Breast epithelium (tissue), 4 donors: ENCODE results near the gene ANKRD44. TPM values are rescaled to one million over a fixed set of nuclear protein-coding genes. Genes with fewer than 3 reads are reported as not detected.

Experiments
- DNase-seq, 2 donors: peaks; one replicate each; pipeline ENCODE4 v3.0.0-alpha.2; 2019; ENCODE audit warnings: low spot score in 2 of 2
- H3K27ac ChIP-seq, 2 donors: fragments of 200-600 bp; sonication (generic) in 1 of 2; one replicate each; pipeline ENCODE4 v1.5.1; 2016 to 2019; ENCODE audit warnings: mild to moderate bottlenecking in 1 of 2
- H3K27me3 ChIP-seq, 2 donors: fragments of 200-600 bp; sonication (generic) in 1 of 2; one replicate each; pipeline versions ENCODE4 v1.5.1 to v1.6.0; 2017 to 2019; ENCODE audit warnings: control low read depth in 1 of 2, mild to moderate bottlenecking in 1 of 2
- H3K36me3 ChIP-seq: fragments of 200-600 bp; one replicate; pipeline ENCODE4 v1.5.1; 2019
- H3K4me1 ChIP-seq, 2 donors: fragments of 200-600 bp; sonication (generic); one replicate each; pipeline ENCODE4 v1.5.1; 2016 to 2019; ENCODE audit warnings: control low read depth in 1 of 2
- H3K4me3 ChIP-seq, 3 donors: fragments of 200-600 bp; sonication (generic); 1 replicate in 2 of 3; 2 replicates in 1 of 3; pipeline ENCODE4 v1.5.1; 2016 to 2019; ENCODE audit warnings: mild to moderate bottlenecking in 3 of 3, moderate library complexity in 2 of 3
- H3K9me3 ChIP-seq, 2 donors: fragments of 200-600 bp; sonication (generic) in 1 of 2; one replicate each; pipeline ENCODE4 v1.5.1; 2016 to 2019; ENCODE audit warnings: control low read depth in 1 of 2
- CTCF ChIP-seq, 3 donors: fragments of 450-650 bp; IDR thresholded peaks; one replicate each; pipeline ENCODE4 v1.5.1; 2016 to 2017; ENCODE audit warnings: antibody characterized with exemption in 3 of 3, mild to moderate bottlenecking in 3 of 3, moderate library complexity in 3 of 3
- POLR2A ChIP-seq: fragments of 450-650 bp; IDR thresholded peaks from one replicate; pipeline ENCODE4 v1.6.1; 2016; ENCODE audit warnings: antibody characterized with exemption, mild to moderate bottlenecking, moderate library complexity
- POLR2AphosphoS5 ChIP-seq, 3 donors: sonication (generic); formaldehyde crosslinking; IDR thresholded peaks; one replicate each; pipeline ENCODE4 v1.6.1; 2017; ENCODE audit warnings: antibody characterized with exemption in 3 of 3
- intact Hi-C: fragments of 100-400 bp; cut with DNase I; formaldehyde crosslinking; loops from one replicate; pipeline ENCODE4 v1.15.1; 2023; ENCODE audit warnings: low total_unique reads
- total RNA-seq, 3 donors: library from RNA; depleted of rRNA; stranded (reverse); fragments of >200 nt; gene quantifications; one replicate each; pipeline ENCODE4 v1.1.0, GENCODE V29; 2016

The ANKRD44 gene
- total RNA-seq, 3 donors from 2014 or later: 18.0 to 41.3 (median 19.9) TPM

GRCh38 chr2:197045115-197045514 lies 265.5 kb downstream of the ANKRD44 start:
- no peak for DNase-seq
- Histone ChIP-seq H3K27me3 (no peaks in the 10 kb centered on the region), H3K4me3 (no peak overlapping the region), H3K27ac (no peak overlapping the region), H3K36me3 (no peaks in the 10 kb centered on the region), H3K4me1 (no peaks in the 10 kb centered on the region), H3K9me3 (no peaks in the 10 kb centered on the region)
- TF ChIP-seq POLR2A (no peak), CTCF (IDR thresholded peaks at IDR 0.05) (no peak), POLR2AphosphoS5 (IDR thresholded peaks at IDR 0.05) (no peak)
- intact Hi-C loops: no loop called here

GRCh38 chr2:197042739-197043196 lies 267.8 kb downstream of the ANKRD44 start:
- no peaks in the 10 kb centered on the region for H3K27me3 ChIP-seq
- no peaks in the 10 kb centered on the region for H3K9me3 ChIP-seq
- no peaks in the 10 kb centered on the region for H3K36me3 ChIP-seq
- H3K27ac ChIP-seq: no peak overlapping the region
- no peak overlapping the region for H3K4me3 ChIP-seq
- no peak for TF ChIP-seq POLR2A
- TF ChIP-seq POLR2AphosphoS5 (IDR thresholded peaks at IDR 0.05): no peak
- TF ChIP-seq CTCF (IDR thresholded peaks at IDR 0.05): no peak
- no peaks in the 10 kb centered on the region for H3K4me1 ChIP-seq
- no peak for DNase-seq
- intact Hi-C loops: no loop called here

- Histone ChIP-seq H3K9me3 (no peaks in the 10 kb centered on the region), H3K27me3 (no peaks in the 10 kb centered on the region), H3K4me3 (no peak overlapping the region), H3K36me3 (no peaks in the 10 kb centered on the region), H3K4me1 (no peaks in the 10 kb centered on the region), H3K27ac (no peak overlapping the region)
- TF ChIP-seq CTCF (IDR thresholded peaks at IDR 0.05) (no peak), POLR2A (no peak), POLR2AphosphoS5 (IDR thresholded peaks at IDR 0.05) (no peak)
- no peak for DNase-seq
- intact Hi-C loops: no loop called here
Observed at GRCh38 chr2:197037863-197038398, 272.6 kb downstream of the ANKRD44 start.

- TF ChIP-seq POLR2A: no peak
- TF ChIP-seq CTCF (IDR thresholded peaks at IDR 0.05): no peak
- TF ChIP-seq POLR2AphosphoS5 (IDR thresholded peaks at IDR 0.05): no peak
- no peaks in the 10 kb centered on the region for H3K27me3 ChIP-seq
- intact Hi-C loops: no loop called here
- no peak overlapping the region for H3K27ac ChIP-seq
- no peaks in the 10 kb centered on the region for H3K4me1 ChIP-seq
- no peaks in the 10 kb centered on the region for H3K9me3 ChIP-seq
- H3K4me3 ChIP-seq: no peak overlapping the region
- DNase-seq: no peak
- no peaks in the 10 kb centered on the region for H3K36me3 ChIP-seq
Observed at GRCh38 chr2:197035002-197035401, 275.6 kb downstream of the ANKRD44 start.

GRCh38 chr2:197034292-197034691 lies 276.3 kb downstream of the ANKRD44 start:
- intact Hi-C loops: no loop called here
- no peaks in the 10 kb centered on the region for H3K9me3 ChIP-seq
- H3K36me3 ChIP-seq: no peaks in the 10 kb centered on the region
- TF ChIP-seq POLR2A (no peak), CTCF (IDR thresholded peaks at IDR 0.05) (no peak), POLR2AphosphoS5 (IDR thresholded peaks at IDR 0.05) (no peak)
- no peak overlapping the region for H3K4me3 ChIP-seq
- H3K27me3 ChIP-seq: no peaks in the 10 kb centered on the region
- H3K27ac ChIP-seq: no peak overlapping the region
- no peak for DNase-seq
- no peaks in the 10 kb centered on the region for H3K4me1 ChIP-seq
